K562 (cell line): ENCODE data around the gene SNRPA. TPM values are rescaled to one million over a fixed set of nuclear protein-coding genes. Genes with fewer than 3 reads are reported as not detected.

Experiments used
- CBX1 ChIP-seq: sonication (generic); IDR thresholded peaks from 2 replicates; pipeline ENCODE4 v1.6.1; 2016; ENCODE audit warnings: antibody characterized with exemption, low read depth, mild to moderate bottlenecking
- CBX3 ChIP-seq, 2 experiments: IDR thresholded peaks; 1 replicate in 1 of 2; 2 replicates in 1 of 2; pipeline ENCODE4 v1.6.1; 2012; ENCODE audit warnings: inconsistent platforms in 2 of 2, low read length in 2 of 2, borderline replicate concordance in 1 of 2, control low read depth in 1 of 2
- FOXP1 ChIP-seq: sonication (generic); formaldehyde crosslinking; IDR thresholded peaks from 2 replicates; pipeline ENCODE4 v1.8.0; 2022; ENCODE audit warnings: mild to moderate bottlenecking, missing genetic modification reagents
- KDM4B ChIP-seq, 2 experiments: fragments of 450-650 bp in 1 of 2; sonication (generic) in 1 of 2; IDR thresholded peaks; 2 replicates each; pipeline ENCODE4 v1.6.1; 2016 to 2017; ENCODE audit warnings: borderline replicate concordance in 2 of 2, antibody characterized with exemption in 1 of 2, low read depth in 1 of 2, mild to moderate bottlenecking in 1 of 2
- KLF16 ChIP-seq: IDR thresholded peaks from 2 replicates; pipeline ENCODE4 v1.6.1; 2016; ENCODE audit warnings: antibody characterized with exemption
- MCM7 ChIP-seq, 2 experiments: fragments of 450-650 bp; IDR thresholded peaks; 2 replicates each; pipeline ENCODE4 v1.6.1; 2016 to 2018
- NONO ChIP-seq, 2 experiments: fragments of 200-400 bp in 1 of 2; fragments of 450-650 bp in 1 of 2; formaldehyde crosslinking in 1 of 2; IDR thresholded peaks; 2 replicates each; pipeline ENCODE4 v1.6.1; 2017; ENCODE audit warnings: low read depth in 2 of 2, mild to moderate bottlenecking in 2 of 2, moderate library complexity in 2 of 2, low read length in 1 of 2
- PRPF4 ChIP-seq: fragments of 200-400 bp; formaldehyde crosslinking; IDR thresholded peaks from one replicate; pipeline ENCODE4 v1.6.1; 2017; ENCODE audit warnings: low read length, low read depth, mild to moderate bottlenecking; ENCODE audit not compliant: insufficient read depth, poor library complexity, severe bottlenecking
- RBM34 ChIP-seq: fragments of 200-400 bp; formaldehyde crosslinking; IDR thresholded peaks from 2 replicates; pipeline ENCODE4 v1.6.1; 2018; ENCODE audit warnings: low read length, borderline replicate concordance; ENCODE audit not compliant: insufficient read depth
- SMAD1 ChIP-seq: fragments of 150-350 bp; IDR thresholded peaks from 2 replicates; pipeline ENCODE4 v1.6.1; 2014; ENCODE audit warnings: low read length, low read depth; ENCODE audit not compliant: partially characterized antibody
- TBP ChIP-seq: optimal IDR thresholded peaks from 2 replicates; pipeline ENCODE3; 2011; ENCODE audit warnings: low read depth, low read length, improper control_type of control experiment
- ZNF12 ChIP-seq: sonication (generic); formaldehyde crosslinking; IDR thresholded peaks from 2 replicates; pipeline ENCODE4 v1.4.0; 2020; ENCODE audit warnings: mild to moderate bottlenecking, missing genetic modification reagents
- ZNF232 ChIP-seq: sonication (generic); formaldehyde crosslinking; IDR thresholded peaks from 2 replicates; pipeline ENCODE4 v1.8.0; 2022; ENCODE audit warnings: mild to moderate bottlenecking, missing genetic modification reagents
- polyA plus RNA-seq, 8 experiments: library from polyadenylated mRNA; depleted of rRNA in 4 of 8; stranded (reverse) in 5 of 8; unstranded in 3 of 8; fragments of >200 nt; fragmentation: Nextera tagmentation in 2 of 8; fragmentation: Illumina TruSeq in 1 of 8; extraction: Ambion mirVana in 2 of 8; extraction: Trizol in 1 of 8; gene quantifications; 2 replicates each; pipeline versions ENCODE4 v1.2.1 to v1.2.3, GENCODE V29; 2011 to 2014; ENCODE audit warnings: inconsistent platforms in 1 of 8, missing spikeins in 1 of 8
- total RNA-seq, 7 experiments: library from RNA; depleted of rRNA in 6 of 7; stranded (reverse); fragments of >200 nt in 6 of 7; fragmentation: Illumina TruSeq in 2 of 7; extraction: Trizol in 2 of 7; gene quantifications; 2 replicates each; pipeline versions ENCODE4 v1.2.1 to v1.2.3, GENCODE V29; 2011 to 2021; ENCODE audit warnings: low replicate concordance in 1 of 7
- TF ChIP-seq, protein P1 (sequence below): sonication (generic); formaldehyde crosslinking; IDR thresholded peaks from 2 replicates; pipeline ENCODE4 v1.8.0; 2022; ENCODE audit warnings: mild to moderate bottlenecking, missing genetic modification reagents, borderline replicate concordance
- TF ChIP-seq, protein P2 (sequence below): fragments of 150-350 bp; conservative IDR thresholded peaks from 2 replicates; pipeline ENCODE4 v1.6.1; 2014; ENCODE audit warnings: low read length
- TF ChIP-seq, protein P3 (sequence below): fragments of 450-650 bp; IDR thresholded peaks from 2 replicates; pipeline ENCODE4 v1.7.0; 2016; ENCODE audit warnings: borderline replicate concordance
- TF ChIP-seq, protein P4 (sequence below): IDR thresholded peaks from 2 replicates; pipeline ENCODE4 v1.6.1; 2011; ENCODE audit warnings: borderline replicate concordance, low read depth, mild to moderate bottlenecking, moderate library complexity, low read length; ENCODE audit not compliant: insufficient read depth, poor library complexity, severe bottlenecking

SNRPA gene
- total and polyA plus RNA-seq, 9 of the 15 experiments (the other 6 are each of a cell fraction or from before 2014, with no cell fraction given), result 16.3 to 311 (median 193) TPM

DNA sequence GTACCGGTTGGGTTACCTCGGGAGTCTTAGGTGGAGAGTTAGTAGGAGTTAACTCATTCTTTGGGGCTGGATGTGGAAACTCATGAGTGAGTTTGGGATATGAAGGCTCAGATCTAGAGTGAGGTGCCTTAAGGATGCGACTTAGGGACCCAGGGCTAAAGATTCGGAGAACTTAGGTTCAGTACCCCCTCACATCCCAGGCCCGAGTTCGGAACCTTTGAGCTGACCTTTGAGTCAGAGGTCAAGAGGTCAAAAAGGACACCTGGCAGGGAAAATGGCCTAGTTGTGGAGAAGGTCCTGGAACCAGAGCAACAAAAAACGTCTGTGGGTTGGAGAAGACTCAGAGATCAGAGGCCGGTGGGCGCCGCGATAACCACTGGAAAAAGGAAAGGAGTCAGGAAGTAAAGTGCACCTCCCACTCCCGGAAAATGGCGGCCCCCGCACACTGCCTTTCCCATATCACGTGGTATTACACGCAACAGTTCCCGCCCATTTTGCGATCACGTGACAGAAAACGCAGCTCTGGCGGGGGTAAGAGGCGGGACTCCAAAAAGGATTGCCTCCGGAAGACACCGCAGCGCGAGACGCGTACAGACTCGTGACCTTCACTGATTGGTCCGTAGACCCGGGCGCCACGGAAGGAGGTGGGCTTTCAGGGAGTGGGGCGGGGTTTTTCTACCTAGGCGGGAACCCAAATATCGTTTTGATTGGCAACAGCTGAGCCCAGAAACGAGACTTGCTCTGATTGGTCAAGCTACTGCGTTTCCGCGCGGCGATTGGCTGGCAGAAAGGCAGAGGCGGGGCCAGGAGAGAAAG is 737 bp upstream of the SNRPA start, which contains the start of gene ACTMAP (continued):
- TF ChIP-seq KLF16, result 0 out of 2 replicates have a peak, but pooled peaks have one; percentile 34
- TF ChIP-seq, protein P1, sequence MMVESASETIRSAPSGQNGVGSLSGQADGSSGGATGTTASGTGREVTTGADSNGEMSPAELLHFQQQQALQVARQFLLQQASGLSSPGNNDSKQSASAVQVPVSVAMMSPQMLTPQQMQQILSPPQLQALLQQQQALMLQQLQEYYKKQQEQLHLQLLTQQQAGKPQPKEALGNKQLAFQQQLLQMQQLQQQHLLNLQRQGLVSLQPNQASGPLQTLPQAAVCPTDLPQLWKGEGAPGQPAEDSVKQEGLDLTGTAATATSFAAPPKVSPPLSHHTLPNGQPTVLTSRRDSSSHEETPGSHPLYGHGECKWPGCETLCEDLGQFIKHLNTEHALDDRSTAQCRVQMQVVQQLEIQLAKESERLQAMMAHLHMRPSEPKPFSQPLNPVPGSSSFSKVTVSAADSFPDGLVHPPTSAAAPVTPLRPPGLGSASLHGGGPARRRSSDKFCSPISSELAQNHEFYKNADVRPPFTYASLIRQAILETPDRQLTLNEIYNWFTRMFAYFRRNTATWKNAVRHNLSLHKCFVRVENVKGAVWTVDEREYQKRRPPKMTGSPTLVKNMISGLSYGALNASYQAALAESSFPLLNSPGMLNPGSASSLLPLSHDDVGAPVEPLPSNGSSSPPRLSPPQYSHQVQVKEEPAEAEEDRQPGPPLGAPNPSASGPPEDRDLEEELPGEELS (CRISPR knock-in tag), result no peak
- no peak for TF ChIP-seq RBM34
- TF ChIP-seq FOXP1 (CRISPR knock-in tag), result no peak; the same call in 1 of the 2 replicates
- no peak for TF ChIP-seq PRPF4
- peak; percentile 60 for TF ChIP-seq TBP
- TF ChIP-seq NONO (IDR thresholded peaks at IDR 0.05; ENCODE audit: low read depth in 2 of 2, low read length in 1 of 2), result no peak
- TF ChIP-seq, protein P2, sequence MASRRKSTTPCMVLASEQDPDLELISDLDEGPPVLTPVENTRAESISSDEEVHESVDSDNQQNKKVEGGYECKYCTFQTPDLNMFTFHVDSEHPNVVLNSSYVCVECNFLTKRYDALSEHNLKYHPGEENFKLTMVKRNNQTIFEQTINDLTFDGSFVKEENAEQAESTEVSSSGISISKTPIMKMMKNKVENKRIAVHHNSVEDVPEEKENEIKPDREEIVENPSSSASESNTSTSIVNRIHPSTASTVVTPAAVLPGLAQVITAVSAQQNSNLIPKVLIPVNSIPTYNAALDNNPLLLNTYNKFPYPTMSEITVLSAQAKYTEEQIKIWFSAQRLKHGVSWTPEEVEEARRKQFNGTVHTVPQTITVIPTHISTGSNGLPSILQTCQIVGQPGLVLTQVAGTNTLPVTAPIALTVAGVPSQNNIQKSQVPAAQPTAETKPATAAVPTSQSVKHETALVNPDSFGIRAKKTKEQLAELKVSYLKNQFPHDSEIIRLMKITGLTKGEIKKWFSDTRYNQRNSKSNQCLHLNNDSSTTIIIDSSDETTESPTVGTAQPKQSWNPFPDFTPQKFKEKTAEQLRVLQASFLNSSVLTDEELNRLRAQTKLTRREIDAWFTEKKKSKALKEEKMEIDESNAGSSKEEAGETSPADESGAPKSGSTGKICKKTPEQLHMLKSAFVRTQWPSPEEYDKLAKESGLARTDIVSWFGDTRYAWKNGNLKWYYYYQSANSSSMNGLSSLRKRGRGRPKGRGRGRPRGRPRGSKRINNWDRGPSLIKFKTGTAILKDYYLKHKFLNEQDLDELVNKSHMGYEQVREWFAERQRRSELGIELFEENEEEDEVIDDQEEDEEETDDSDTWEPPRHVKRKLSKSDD, result no peak; the same call in 1 of the 2 replicates
- TF ChIP-seq MCM7 (IDR thresholded peaks at IDR 0.05), result no peak
- TF ChIP-seq, protein P3, sequence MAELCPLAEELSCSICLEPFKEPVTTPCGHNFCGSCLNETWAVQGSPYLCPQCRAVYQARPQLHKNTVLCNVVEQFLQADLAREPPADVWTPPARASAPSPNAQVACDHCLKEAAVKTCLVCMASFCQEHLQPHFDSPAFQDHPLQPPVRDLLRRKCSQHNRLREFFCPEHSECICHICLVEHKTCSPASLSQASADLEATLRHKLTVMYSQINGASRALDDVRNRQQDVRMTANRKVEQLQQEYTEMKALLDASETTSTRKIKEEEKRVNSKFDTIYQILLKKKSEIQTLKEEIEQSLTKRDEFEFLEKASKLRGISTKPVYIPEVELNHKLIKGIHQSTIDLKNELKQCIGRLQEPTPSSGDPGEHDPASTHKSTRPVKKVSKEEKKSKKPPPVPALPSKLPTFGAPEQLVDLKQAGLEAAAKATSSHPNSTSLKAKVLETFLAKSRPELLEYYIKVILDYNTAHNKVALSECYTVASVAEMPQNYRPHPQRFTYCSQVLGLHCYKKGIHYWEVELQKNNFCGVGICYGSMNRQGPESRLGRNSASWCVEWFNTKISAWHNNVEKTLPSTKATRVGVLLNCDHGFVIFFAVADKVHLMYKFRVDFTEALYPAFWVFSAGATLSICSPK, result peak; percentile 54; the same call in 1 of the 2 replicates
- TF ChIP-seq CBX1, result no peak
- TF ChIP-seq ZNF12 (CRISPR knock-in tag), result no peak
- TF ChIP-seq SMAD1, result peak; percentile 59
- no peak for TF ChIP-seq KDM4B (IDR thresholded peaks at IDR 0.05; ENCODE audit: borderline replicate concordance in 2 of 2, low read depth in 1 of 2)
- TF ChIP-seq CBX3 (IDR thresholded peaks at IDR 0.05; ENCODE audit: borderline replicate concordance in 1 of 2, low read length in 2 of 2), result peak in 1 of 2 experiments; percentile 66; a peak in 1 of 3 replicates
- TF ChIP-seq, protein P4, sequence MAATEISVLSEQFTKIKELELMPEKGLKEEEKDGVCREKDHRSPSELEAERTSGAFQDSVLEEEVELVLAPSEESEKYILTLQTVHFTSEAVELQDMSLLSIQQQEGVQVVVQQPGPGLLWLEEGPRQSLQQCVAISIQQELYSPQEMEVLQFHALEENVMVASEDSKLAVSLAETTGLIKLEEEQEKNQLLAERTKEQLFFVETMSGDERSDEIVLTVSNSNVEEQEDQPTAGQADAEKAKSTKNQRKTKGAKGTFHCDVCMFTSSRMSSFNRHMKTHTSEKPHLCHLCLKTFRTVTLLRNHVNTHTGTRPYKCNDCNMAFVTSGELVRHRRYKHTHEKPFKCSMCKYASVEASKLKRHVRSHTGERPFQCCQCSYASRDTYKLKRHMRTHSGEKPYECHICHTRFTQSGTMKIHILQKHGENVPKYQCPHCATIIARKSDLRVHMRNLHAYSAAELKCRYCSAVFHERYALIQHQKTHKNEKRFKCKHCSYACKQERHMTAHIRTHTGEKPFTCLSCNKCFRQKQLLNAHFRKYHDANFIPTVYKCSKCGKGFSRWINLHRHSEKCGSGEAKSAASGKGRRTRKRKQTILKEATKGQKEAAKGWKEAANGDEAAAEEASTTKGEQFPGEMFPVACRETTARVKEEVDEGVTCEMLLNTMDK, result no peak
- no peak for TF ChIP-seq ZNF232 (CRISPR knock-in tag)
